Aorta (tissue), 5 donors: ENCODE results near the gene MTMR1. TPM values are rescaled to one million over a fixed set of nuclear protein-coding genes. Genes with fewer than 3 reads are reported as not detected.

ENCODE experiments used
- ATAC-seq: fragments of 200-7000 bp; cut with Tn5 transposase; one replicate; pipeline ENCODE4 v1.9.1; 2022; ENCODE audit warnings: moderate library complexity; ENCODE audit not compliant: low FRiP score
- DNase-seq, 2 donors: peaks; one replicate each; pipeline ENCODE4 v3.0.0-alpha.2; 2020
- H3K27ac ChIP-seq, 2 donors: one replicate each; pipeline ENCODE4 v1.5.1; 2013; ENCODE audit warnings: low read length in 2 of 2, mild to moderate bottlenecking in 2 of 2, moderate library complexity in 2 of 2, control low read depth in 1 of 2, inconsistent platforms in 1 of 2, low read depth in 1 of 2
- H3K27me3 ChIP-seq, 2 donors: one replicate each; pipeline ENCODE4 v1.6.1; 2013; ENCODE audit warnings: control low read depth in 1 of 2, low read length in 1 of 2, mild to moderate bottlenecking in 1 of 2, moderate library complexity in 1 of 2; ENCODE audit not compliant: insufficient read depth in 2 of 2, control insufficient read depth in 1 of 2
- H3K36me3 ChIP-seq, 2 donors: one replicate each; pipeline ENCODE4 v1.6.1; 2013; ENCODE audit warnings: control low read depth in 1 of 2, low read length in 1 of 2, mild to moderate bottlenecking in 1 of 2; ENCODE audit not compliant: insufficient read depth in 2 of 2, control insufficient read depth in 1 of 2
- H3K4me1 ChIP-seq, 2 donors: one replicate each; pipeline ENCODE4 v1.6.1; 2013; ENCODE audit warnings: low read length in 2 of 2, control low read depth in 1 of 2, mild to moderate bottlenecking in 1 of 2, moderate library complexity in 1 of 2; ENCODE audit not compliant: insufficient read depth in 2 of 2, control insufficient read depth in 1 of 2
- H3K4me3 ChIP-seq, 2 donors: one replicate each; pipeline ENCODE4 v1.5.1; 2013; ENCODE audit warnings: low read length in 2 of 2, control low read depth in 1 of 2, mild to moderate bottlenecking in 1 of 2
- H3K9me3 ChIP-seq: one replicate; pipeline ENCODE4 v1.6.1; 2013; ENCODE audit warnings: mild to moderate bottlenecking, low read length; ENCODE audit not compliant: control insufficient read depth
- WGBS, 2 donors: extraction: QIAGEN DNeasy Blood & Tissue Kit; methylation state at CpG; one replicate each; pipeline ENCODE4 v1.1.7; 2013; 5-methylcytosine and 5-hydroxymethylcytosine counted together
- intact Hi-C, 2 donors: fragments of 100-400 bp; cut with DNase I; formaldehyde crosslinking; loops; one replicate each; pipeline versions ENCODE4 v1.14.2 to v1.15.0; 2022
- polyA plus RNA-seq, 2 donors: library from polyadenylated mRNA; stranded (reverse); fragments of 200-250 nt; gene quantifications; one replicate each; pipeline ENCODE4 v1.2.3, GENCODE V29; 2013
- total RNA-seq, 2 donors: library from RNA; stranded (reverse); fragmentation: NEBNext Ultra II Directional; extraction: Animal tissue kit (Norgen Biotek cat#: 25700); gene quantifications; one replicate each; pipeline ENCODE4 v1.2.1, GENCODE V29; 2021
- donor health status: healthy with polysubstance abuse.
- donor health status: Bipolar disorder and iron deficiency.
- donor health status: DM: no; HTN: no; CAD: no.
- donor health status: DM: no; HTN: no; CAD: no.
- donor health status: DM: yes; HTN: yes; CAD: no.

The MTMR1 gene
- total and polyA plus RNA-seq, 4 donors = 10.2 to 24.2 (median 18.7) TPM

DNA sequence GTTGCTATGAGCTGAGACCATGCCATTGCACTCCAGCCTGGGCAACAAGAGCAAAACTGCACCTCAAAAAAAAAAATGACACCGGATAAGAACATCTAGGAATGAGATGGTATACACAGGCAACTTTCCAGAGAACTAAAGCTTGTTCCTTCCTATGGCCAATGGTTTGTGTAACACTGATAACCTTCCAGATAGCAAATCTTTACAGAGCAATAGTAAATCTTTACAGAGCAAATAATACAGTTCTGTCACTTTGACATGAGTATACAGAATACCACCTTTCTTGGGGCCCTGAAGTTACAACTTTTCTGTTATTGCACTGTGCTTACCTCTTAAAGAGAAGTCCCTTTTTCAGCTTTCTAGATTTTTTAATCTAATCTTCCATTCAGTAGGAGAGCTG lies 113.6 kb downstream of the MTMR1 start:
- no peaks in the 10 kb centered on the region for H3K9me3 ChIP-seq
- H3K27ac ChIP-seq = no peak overlapping the region
- DNase-seq (no peak), ATAC-seq (no peak)
- no peaks in the 10 kb centered on the region for H3K27me3 ChIP-seq
- H3K36me3 ChIP-seq = peaks cover 0 to 2% of the 10 kb centered on the region in 2 donors
- no peak overlapping the region for H3K4me3 ChIP-seq
- intact Hi-C loops = no loop called here
- H3K4me1 ChIP-seq = no peaks in the 10 kb centered on the region
- WGBS, 2 donors = 77 to 84% methylated on average over 1 of the region's 1 CpG

DNA sequence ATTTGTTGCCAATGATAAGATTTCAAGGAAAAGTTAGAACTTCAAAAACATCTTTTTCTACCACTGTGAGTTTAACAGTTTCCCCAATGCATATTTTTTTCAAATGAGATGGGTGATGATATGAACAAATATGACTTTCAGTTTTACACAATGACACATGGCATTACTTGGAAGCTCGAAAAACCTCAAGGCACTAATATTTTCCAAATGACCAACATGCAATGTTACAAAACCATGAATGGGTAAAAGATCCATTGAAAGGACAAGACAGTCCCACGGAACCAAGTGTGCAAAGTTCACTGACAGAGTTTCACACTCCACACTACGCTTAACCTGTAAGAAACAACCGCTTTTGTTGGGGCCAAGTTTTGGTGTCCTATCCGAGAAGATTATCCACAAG lies 120.7 kb downstream of the MTMR1 start:
- Histone ChIP-seq H3K4me1 (no peaks in the 10 kb centered on the region), H3K36me3 (no peaks in the 10 kb centered on the region), H3K9me3 (no peaks in the 10 kb centered on the region), H3K4me3 (no peak overlapping the region), H3K27ac (no peak overlapping the region), H3K27me3 (no peaks in the 10 kb centered on the region)
- ATAC-seq = no peak
- no peak for DNase-seq
- intact Hi-C loops = no loop called here
- 74 to 80% methylated on average over 5 of the region's 5 CpGs for WGBS, 2 donors

Other genes with a start within 250 kb of the MTMR1 start
- gene MTM1, start 124.8 kb upstream of the MTMR1 start, total RNA-seq = 10 to 100 TPM; 13.6 to 20.5 TPM
- 1 to 10 TPM; 5.5 to 8.4 TPM for gene MTM1, start 124.8 kb upstream of the MTMR1 start, polyA plus RNA-seq
- gene CD99L2, start 205.3 kb downstream of the MTMR1 start, total RNA-seq = 10 to 100 TPM; 52.1 to 56.2 TPM
- 10 to 100 TPM; 22.9 to 43.0 TPM for gene CD99L2, start 205.3 kb downstream of the MTMR1 start, polyA plus RNA-seq